Sigmoid colon (tissue), 4 donors: ENCODE measurements around the gene CHPF2.

Experiments used
- CTCF ChIP-seq, 4 experiments: fragments of 450-650 bp in 3 of 4; fragments of 200-600 bp in 1 of 4; IDR thresholded peaks; one replicate each; pipeline ENCODE4 v1.5.1; 2016 to 2019; ENCODE audit warnings: antibody characterized with exemption in 4 of 4, mild to moderate bottlenecking in 3 of 4, moderate library complexity in 2 of 4
- POLR2AphosphoS5 ChIP-seq, 4 donors: sonication (generic); formaldehyde crosslinking; IDR thresholded peaks; one replicate each; pipeline ENCODE4 v1.6.1; 2017; ENCODE audit warnings: antibody characterized with exemption in 4 of 4

DNA sequence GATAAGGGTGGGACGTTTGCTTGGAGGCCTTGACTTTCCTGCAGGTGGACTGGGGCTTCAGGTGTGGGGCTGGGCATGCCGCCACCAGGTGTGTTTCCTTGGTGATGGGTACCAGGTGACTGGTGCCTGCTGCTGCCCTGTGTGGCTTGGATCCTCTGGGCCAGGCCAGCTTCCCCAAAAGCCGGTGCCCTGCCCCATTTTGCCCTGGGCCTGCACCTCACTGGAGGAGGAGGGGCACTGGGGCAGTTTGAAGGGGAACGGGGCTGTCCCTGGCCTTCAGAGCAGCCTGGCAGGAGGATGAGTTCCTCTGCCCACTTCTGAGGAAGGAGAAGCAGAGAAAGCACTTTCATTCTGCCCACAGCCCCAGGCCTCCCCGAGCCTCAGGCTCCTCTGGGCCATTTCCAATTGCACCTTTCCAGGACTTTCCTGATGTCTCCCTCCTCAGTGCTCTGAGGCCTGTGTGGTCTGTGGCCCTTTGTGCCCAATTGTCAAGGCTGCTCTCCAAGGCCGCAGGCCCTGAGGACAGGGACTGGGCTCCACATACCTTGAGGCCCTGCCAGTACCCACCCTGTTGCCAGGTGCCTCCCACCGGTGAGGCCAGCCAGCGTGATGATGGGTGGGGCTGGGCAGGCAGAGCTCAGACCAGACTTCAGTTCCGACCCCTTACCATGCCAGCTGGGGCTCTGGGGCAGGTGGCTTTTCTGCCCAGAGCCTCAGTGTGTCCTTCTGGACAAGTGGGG lies 41.5 kb downstream of the CHPF2 start:
- TF ChIP-seq POLR2AphosphoS5 (IDR thresholded peaks at IDR 0.05), result no peak
- TF ChIP-seq CTCF (IDR thresholded peaks at IDR 0.05), result no peak
